HG02970 (cell line): Measurements from ENCODE around the gene MXRA8.
"Not testable (repeated sequence)": the region's sequence is repeated elsewhere in the genome, so short reads cannot be mapped to it uniquely, and the experiment has no call there.

Experiments
- ATAC-seq: cut with Tn5 transposase; IDR thresholded peaks from one replicate; pipeline ENCODE4 v1.9.1; 2021; ENCODE audit warnings: mild to moderate bottlenecking, moderate library complexity, moderate number of reproducible peaks; ENCODE audit not compliant: unreplicated experiment, low FRiP score

MXRA8 gene, protein sequence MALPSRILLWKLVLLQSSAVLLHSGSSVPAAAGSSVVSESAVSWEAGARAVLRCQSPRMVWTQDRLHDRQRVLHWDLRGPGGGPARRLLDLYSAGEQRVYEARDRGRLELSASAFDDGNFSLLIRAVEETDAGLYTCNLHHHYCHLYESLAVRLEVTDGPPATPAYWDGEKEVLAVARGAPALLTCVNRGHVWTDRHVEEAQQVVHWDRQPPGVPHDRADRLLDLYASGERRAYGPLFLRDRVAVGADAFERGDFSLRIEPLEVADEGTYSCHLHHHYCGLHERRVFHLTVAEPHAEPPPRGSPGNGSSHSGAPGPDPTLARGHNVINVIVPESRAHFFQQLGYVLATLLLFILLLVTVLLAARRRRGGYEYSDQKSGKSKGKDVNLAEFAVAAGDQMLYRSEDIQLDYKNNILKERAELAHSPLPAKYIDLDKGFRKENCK

DNA sequence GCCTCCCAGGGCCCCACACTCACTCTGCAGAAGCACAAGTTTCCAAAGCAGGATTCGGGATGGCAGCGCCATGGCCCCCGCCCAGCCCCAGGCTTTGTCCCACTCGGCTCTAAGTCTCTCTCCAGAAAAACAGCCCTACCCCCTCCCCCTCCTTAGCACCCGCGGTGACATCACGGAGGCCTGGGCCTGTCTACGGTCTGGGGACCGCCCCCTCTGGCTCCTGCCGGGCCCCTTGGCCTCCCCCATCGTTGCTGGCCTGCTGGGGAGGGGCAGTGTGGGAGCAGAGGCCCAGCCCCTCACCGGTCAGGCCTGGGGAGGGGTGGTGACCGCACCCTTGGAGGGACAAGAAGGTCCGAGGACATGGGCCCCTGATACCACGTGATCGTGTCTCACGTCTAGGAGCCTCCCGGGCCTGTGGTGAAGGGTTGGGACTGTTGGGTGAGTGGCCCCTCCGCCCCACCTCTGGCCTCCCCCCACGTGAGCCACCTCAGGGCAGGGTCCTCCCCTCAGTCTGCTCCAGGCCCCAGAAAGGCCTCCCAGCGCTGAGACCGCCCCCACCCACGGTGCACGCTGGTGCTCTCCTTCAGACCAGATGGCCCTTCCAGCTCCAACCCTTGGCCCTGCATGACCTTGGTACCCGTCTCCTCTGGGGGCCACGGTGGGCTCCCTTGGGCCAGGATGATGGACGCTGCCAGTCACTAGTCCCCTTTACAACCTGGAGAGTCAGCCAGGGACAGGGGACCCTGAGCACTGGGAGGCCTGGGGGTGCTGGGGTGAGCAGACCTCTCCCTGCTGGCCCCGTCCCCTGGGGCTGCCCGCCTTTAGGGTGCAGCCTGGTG is at the start of gene MXRA8:
TSS of gene MXRA8 (minus strand) at position 123 of the 839 bp plus-strand sequence. CDS start at position 72, 51 bp downstream.
- no peak for ATAC-seq

DNA sequence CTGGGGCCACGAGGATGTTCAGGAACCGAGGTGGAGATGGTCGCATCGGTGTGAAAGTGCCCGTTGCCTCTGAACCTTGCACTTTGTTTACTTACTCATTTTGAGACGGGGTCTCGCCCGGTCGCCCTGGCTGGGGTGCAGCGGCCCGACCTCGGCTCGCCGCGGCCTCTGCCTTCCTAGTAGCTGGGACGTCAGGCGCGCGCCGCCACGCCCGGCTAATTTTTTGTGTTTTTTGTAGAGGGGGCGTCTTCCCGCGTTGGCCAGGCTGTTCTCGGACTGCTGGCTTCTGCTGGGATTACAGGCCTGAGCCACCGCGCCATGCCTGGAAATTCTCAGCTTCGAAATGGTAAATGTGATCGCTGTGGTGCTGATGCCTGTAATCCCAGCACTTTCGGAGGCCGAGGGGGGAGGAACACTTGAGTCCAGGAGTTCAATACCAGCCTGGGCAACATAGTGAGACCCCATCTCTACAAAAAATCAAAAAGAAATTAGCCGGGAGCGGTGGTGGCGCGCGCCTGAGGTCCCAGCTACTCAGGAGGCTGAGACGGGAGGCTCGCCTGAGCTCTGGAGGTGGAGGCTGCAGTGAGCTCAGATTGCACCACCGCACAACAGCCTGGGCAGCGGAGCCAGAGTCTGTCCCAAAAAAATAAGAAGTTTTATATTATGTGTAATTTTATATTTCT is 49.4 kb upstream of the MXRA8 start:
- ATAC-seq: no peak

DNA sequence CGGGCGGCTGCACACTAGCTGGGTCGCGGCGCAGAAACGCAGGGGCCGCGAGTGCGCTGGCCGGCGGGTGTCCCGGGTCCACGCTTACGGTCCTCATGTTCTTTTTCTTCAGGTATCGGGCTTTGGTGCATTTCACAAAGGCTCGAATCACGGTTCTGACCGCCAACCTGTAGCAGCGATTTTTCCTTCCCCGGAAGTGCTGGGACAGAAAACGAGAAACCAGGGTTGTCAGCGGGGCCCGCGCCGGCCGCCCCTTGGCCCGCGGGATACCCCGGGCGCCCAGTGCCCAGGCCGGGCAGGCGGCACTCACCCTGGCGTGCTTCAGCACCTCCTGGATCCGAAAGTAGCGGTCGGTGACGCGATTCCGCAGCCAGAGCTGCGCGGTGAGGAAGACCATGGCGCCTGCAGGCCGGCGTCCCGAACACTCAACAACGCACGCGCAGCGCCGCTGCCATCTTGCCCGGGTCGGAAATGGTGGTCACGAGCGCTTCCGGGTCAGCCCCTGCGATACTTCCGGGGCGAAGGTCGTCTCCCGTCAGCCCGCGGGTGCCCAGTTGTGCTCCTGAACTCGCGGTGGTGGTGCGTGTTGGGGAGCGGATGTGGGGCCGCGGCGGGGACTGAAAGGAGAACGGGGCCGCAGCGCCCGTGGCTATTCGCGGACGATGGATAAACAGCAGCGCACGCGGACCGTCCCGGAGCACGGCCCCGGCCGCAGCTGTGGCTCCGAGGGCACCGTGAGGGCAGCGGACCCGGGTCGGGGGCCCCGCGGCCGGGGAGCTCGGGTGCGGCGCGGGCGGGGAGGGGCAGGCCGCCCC is 48.7 kb upstream of the MXRA8 start, which contains the start of gene MRPL20:
TSS of gene MRPL20 (minus strand) at position 473 of the 815 bp plus-strand sequence. CDS start at position 397, 76 bp downstream.
- ATAC-seq: peak; percentile 87

DNA sequence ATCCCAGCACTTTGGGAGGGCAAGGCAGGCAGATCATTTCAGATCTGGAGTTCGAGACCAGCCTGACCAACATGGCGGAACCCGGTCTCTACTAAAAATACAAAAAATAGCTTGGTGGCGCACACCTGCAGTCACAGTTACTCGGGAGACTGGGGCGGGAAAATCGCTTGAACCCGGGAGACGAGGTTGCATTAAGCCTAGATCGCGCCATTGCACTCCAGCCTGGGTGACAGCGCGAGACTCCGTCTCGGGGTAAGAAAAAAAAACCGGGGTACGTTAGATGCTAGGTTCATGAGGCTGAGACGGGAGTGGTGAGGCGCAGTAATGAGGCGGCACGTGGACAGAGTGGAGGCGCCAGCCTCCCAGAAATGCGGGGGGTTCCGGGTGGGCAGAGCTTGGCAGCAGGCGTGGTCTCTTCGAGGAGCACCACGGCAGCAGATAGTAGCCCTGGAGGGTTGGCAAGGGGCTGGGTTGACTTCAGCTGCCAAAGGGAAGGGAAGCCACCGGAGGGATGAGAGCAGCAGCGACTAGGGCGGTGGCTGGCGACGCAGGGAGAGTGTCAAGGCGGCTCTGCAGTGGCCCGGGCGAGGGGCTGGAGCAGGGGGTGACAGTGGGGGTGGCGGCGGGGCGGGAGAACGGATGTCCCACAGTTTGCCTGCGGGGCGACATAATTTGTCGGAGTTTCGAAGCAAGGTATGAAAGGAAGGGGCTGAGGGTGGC is 47.9 kb upstream of the MXRA8 start:
- ATAC-seq: no peak

DNA sequence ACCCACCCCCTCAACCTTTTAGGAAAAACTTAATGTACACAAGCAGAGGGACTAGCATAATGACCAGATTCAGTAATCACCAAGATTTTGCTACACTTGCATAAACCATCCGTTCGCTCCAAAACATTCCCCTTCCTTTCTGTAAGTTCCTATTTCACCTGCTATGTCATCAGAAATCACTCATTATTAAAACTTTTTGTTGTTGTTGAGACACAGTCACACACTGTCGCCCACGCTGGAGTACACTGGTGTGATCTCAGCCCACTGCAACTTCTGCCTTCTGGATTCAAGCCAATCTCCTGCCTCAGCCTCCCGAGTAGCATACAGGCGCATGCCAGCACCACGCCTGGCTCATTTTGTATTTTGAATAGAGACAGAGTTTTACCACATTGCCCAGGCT is 45.3 kb upstream of the MXRA8 start:
- ATAC-seq: no peak

DNA sequence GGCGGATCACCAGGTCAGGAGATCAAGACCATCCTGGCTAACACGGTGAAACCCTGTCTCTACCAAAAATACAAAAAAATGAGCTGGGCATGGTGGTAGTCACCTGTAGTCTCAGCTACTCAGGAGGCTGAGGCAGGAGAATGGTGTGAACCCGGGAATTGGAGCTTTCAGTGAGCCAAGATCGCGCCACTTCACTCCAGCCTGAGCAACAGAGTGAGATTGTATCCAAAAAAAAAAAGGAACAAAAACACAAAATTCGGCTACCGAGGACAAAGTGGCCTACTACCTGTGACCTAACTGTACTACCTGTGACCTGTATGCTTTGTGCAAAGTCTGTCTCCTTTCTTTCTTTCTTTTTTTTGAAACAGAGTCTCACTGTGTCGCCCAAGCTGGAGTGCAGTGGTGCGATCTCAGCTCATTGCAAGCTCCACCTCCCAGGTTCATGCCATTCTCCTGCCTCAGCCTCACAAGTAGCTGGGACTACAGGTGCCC is 44.6 kb upstream of the MXRA8 start:
- not testable (repeated sequence) for ATAC-seq

DNA sequence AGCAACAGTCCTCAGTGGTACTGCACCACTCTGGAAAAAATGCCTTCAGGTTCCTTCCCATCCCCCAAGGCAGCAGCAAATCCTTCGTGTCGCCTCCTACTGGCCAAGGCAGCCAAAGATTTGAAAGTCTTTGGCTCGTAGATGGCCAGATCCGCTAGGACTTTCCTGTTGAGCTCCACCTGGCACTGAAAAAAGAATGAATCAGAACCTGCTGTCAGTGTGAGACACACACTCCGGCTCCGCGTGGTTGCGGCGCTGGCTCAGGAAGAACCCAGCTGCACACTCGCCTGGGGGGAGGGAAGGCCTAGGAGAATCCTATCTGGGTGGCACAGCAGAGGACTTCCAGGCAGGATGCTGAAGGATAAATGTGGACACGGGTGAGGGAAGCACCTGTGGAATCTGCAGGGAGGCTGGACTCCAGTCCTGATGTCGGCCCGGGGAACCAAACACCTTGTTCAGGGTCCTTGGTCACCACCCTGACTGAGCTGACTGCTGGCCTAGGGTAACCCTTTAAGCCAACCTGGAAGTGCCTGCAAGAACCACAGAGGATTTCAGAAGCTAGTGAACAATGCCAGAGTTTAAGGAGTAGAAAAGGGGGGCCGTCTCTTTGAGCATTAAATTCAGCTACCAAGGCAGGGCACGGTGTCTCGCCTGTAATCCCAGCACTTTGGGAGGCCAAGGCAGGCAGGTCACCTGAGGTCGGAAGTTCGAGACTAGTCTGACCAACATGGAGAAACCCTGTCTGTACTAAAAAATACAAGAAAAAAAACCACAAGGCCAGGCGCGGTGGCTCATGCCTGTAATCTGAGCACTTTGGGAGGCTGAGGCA is 43.9 kb upstream of the MXRA8 start:
- no peak for ATAC-seq

DNA sequence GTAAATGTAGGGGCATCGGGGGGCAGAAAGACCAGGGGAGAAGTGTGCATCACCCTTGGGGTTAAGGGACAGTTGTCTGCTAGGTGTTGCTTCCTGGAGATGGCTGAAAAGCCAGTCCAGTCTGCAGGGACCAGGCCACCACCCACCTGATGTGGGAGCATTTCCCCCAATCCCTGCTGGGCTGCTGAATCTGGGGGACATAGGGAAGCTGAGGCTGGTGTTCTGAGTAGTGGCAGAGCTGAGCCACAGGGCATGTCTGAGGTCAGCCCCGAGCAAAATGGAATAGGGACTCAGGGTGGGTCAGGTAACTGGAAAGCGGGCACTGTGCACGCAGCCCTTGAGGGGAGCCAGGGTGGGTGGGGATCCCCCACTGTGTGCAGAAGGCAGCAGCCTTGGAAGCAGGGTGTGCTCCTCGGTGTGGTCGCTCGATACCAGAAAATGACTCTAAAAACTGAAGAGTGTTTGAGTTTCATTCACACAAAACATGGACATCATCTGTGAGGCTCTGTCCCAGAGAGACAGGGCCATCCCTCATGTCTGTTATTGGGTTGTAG is 43.2 kb upstream of the MXRA8 start:
- ATAC-seq: no peak

DNA sequence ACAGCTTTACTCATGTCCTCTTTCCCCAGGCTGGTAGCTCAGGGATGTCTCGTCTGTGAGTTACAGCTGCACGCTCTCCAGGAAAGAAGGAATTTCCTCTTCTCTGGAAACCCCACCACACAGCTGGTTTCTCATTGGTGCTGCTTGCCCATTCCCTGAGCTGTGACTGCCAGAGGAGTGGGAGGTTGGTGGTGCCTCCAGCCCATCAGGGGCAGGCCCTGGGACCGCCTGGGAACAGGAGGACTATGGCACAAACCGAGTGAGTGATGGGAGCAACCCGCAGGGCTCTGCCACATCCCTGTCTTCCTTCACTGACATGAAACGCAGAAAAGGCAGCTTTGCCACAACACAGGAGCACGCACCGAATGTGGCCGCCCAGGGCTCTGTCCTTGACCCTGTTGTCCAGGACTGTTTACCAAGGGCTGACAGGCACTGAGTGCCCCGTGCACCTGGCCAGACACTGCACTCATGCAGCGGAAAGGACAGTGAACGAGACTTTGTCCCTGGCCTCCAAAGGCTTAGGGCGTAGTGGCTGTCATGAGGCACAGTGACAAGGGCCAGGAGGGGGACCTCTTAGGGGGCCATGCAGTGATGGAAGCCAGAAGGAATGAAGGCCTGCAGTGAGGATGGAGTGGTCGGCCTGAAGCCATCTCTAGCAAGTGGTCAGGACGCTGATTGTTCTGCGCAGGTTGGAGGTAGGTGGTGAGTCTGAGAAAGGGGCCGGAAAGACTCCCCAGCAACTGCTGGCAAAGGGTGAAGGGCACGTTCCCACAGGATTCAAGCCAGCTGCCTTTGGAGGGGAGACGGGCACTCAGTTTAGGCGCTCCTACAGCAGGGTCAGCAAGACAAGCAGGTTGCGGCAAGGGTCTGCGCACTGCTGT is 42.5 kb upstream of the MXRA8 start:
- no peak for ATAC-seq

DNA sequence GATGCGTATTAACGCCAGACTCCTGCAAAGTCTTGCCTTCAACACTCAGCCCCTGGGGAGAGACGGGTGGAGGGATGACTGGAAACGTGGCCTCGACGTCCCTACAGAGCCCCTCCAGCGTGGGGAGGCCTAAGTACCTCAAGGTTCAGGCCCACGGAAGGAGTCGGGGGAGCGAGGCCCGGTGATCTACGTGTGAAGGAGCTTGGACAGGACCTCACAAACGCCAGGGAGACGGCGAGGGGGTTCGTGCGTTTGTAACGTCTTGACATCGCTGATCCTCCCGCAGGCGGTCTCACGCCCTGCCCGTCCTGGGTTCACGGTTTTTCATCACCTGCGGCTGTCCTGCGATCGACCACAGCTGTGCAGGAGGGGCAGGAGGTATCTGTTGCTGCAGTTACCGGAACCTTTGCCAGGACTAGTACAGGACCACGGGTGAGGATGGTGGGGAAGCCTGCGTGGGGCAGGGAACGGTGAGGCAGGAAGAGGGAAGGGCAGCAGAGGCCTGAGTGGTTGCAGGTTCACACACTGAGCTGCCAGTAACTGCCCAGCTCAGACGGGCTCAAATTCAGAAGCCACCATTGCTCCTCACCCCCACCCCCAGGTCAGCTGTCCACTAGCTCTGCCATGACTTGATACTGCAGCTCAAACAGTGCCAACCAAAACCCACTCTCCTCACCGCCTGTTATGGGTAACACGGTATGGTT is 41.7 kb upstream of the MXRA8 start:
- no peak for ATAC-seq

DNA sequence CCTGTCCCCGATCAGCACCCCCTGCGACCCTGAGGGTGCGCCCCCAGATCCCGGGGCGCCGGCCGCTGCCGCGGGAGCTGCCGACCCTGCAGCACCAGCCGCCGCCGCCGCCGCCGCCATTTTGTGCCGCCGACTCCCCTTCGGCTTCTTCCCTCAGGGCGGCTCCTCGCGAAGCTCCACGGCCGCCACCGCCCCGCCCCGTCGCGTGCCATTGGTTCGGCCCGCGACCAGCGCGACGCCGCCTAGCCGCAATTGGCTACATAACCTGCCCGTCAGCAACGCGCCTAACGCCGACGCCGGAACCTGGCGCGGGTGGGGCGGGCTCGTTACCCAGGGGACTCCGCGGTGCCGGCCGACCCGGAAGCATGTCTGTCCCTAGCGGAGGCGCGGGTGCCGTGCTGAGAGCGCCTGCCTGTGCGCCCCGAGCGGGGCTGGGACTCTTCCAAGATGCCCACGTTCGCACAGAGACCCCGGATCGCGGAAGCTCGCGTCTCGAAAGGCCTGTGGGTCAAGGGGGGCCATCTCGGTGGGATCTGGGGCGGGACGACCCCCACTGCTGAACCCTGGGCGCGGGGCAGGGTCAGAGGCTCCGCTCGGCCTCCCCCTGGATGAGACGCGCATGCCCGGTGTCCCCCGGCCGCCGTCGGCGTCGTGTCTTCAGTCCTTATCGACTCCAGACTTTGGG is 41.0 kb upstream of the MXRA8 start, which contains the start of gene CCNL2:
TSS of gene CCNL2 (minus strand) at position 149 of the 685 bp plus-strand sequence. CDS start at position 120, 29 bp downstream.
- peak; percentile 97 for ATAC-seq

DNA sequence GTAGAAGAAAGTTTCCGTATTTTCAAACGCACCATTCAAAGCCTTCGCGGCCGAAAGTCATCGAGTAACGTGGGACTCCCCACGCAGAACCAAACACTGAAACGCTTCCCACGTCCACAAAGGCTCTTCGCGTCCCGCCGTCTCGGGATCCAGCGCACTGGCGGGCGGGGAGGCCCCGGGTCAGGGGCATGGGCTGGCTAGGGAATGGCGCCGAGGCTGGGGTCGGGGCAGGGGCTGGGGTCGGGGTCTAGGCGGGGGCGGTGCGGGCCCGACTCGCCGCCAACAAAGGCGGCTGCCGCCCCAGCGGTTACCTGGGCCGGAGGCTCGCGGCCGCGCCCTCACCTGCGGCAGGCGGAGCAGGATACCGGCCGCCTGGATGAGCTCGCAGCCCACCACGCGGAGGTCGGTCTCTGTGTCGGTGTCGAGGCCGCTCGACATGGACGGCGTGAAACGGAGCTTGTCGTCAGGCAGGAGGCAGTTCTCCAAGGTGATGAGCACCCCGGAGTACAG is 40.4 kb upstream of the MXRA8 start:
- peak; percentile 6 for ATAC-seq

DNA sequence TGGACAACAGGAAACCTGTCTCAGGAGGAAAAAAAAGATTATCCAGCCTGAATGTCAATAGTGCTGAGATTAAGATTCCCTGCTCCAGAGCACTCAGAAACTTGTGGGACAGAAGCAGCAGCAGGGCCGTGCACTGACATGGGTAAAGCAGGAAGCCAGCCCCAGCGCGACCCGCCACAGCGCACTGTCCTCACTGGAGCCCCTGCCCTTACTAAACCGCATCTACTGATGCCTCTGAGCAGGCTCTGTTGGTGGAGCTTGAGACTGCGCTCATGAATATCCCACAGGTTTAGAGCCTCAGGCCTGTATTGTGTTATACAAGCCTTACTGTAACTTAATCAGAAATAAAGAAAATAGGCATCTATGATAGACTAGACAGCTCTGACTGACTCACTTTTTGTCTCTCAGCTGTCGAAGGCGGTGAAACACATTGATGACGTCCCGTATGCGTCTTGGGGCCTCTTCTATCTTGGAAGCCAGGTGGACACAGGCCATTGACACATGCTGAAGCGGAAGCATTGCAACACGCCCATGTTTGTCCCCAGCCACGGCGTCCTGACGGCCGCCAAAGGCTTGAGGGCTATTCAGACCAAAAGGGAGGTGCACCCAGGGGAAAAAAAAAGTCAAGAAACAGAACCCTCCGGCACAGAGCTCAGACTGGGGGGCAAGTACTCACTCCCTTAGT is 39.6 kb upstream of the MXRA8 start:
- no peak for ATAC-seq

DNA sequence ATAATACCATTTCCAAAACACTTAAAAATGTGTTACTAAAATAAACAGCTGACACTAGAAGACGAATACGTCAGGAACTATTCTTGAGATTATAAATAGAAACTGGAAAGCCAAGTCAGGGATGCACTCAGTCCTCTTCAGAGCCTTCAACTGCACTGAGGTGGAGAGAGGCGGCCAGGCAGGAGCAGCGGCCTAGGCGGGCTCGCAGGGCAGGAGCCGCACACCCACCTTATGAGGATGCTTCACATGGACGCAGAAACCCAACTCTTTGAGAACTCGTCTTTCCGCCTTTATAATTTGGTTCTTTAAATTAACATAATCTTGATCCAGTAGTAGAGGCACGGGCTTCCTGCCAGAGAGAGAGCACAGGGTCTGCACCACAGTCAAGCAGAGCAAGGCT is 36.8 kb upstream of the MXRA8 start:
- ATAC-seq: no peak

DNA sequence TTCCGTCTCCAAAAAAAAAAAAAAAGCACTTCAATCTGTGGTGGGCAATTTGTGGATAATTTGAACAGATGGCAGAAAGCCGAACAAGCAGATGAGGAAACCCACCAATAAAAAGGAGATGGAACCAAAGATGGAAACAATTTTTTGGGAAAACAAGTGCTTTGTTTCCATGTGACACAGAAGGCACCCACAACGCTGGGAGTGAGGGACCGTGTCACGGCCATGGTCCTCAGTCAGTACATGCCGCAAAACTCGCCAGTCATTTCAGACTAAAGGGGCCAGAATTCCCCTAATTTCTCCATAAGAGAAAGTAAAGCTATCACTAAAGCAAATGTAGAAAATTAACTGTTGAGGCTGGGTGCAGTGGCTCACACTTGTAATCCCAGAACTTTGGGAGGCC is 35.8 kb upstream of the MXRA8 start:
- no peak for ATAC-seq
